ENCODE data around the gene PRKN. TPM values are rescaled to one million over a fixed set of nuclear protein-coding genes. Genes with fewer than 3 reads are reported as not detected.

Gene PRKN
- total RNA-seq, 1 experiment from 2014 or later, result not detected

DNA sequence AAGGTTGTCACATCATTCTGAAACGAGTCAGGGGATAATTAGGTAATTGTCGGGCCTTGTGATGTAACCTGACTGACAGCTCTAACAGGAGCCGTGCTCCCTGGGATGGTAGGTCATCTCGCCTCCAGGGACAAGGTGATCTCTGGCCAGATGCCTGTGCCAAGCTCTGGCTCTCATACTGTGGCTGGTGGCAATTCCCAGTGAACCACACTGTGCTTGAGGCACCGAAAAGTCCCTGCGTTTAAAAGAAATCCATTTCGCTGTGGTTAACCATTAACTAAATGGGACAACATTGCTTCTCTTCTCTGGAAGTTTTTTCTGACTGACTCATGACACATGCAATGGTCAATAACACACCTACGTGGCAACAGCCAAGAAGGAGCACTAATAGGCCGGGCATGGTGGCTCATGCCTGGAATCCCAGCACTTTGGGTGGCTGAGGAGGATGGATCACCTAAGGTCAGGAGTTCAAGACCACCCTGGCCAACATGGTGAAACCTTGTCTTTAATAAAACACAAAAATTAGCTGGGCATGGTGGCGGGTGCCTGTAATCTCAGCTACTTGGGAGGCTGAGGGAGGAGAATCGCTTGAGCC, 669.2 kb downstream of the PRKN start:
- H3K27ac ChIP-seq, result no peak overlapping the region
- CTCF ChIA-PET, result no interaction called here

DNA sequence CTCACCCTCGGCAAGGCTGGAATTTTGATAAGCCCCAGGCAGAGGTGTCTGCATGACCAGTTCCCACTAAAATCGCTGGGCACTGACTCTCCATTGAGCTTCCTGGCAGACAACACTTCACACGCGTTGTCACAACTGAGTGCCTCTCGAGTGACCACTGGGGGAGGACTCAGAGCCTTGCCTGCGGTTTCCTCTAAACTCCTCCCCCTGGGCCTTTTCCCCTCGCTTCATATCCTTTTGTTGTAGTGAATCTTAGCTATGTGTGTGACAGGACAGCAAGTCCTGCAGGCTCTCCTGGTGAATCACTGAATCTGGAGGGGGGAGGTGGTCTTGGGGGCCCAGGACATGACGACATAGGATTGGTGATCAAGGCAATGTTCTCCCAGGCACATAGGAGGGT, 670.8 kb downstream of the PRKN start:
- ChIA-PET POLR2A (ENCODE audit: unreplicated experiment) (no interaction called here), CTCF (no interaction called here)
- no TSS peak for BruUV-seq (replicated peaks)
- Histone ChIP-seq H3K27ac (no peak overlapping the region), H3K4me2 (no peak overlapping the region), H2AFZ (no peak overlapping the region), H3K79me2 (ENCODE audit: low read depth) (no peaks in the 10 kb centered on the region), H3K4me1 (replicated peaks; ENCODE audit: insufficient read depth) (no peaks in the 10 kb centered on the region), H4K20me1 (ENCODE audit: insufficient read depth) (no peaks in the 10 kb centered on the region), H3F3A (ENCODE audit: insufficient read depth, low read depth) (no peaks in the 10 kb centered on the region), H3K36me3 (ENCODE audit: low read depth) (no peaks in the 10 kb centered on the region), H3K9me3 (ENCODE audit: insufficient read depth, low read depth) (no peaks in the 10 kb centered on the region), H3K27me3 (ENCODE audit: insufficient read depth, low read depth) (peaks cover 27% of the 10 kb centered on the region), H3K9me2 (ENCODE audit: insufficient read depth) (no peaks in the 10 kb centered on the region), H3K4me3 (no peak overlapping the region)
- intact Hi-C loops (cut with micrococcal nuclease; ENCODE audit: unreplicated experiment), result no loop called here
- TF ChIP-seq EZH2 (IDR thresholded peaks at IDR 0.05; ENCODE audit: low read depth), result no peak
- TF ChIP-seq, protein P1, sequence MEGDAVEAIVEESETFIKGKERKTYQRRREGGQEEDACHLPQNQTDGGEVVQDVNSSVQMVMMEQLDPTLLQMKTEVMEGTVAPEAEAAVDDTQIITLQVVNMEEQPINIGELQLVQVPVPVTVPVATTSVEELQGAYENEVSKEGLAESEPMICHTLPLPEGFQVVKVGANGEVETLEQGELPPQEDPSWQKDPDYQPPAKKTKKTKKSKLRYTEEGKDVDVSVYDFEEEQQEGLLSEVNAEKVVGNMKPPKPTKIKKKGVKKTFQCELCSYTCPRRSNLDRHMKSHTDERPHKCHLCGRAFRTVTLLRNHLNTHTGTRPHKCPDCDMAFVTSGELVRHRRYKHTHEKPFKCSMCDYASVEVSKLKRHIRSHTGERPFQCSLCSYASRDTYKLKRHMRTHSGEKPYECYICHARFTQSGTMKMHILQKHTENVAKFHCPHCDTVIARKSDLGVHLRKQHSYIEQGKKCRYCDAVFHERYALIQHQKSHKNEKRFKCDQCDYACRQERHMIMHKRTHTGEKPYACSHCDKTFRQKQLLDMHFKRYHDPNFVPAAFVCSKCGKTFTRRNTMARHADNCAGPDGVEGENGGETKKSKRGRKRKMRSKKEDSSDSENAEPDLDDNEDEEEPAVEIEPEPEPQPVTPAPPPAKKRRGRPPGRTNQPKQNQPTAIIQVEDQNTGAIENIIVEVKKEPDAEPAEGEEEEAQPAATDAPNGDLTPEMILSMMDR (conservative IDR thresholded peaks at IDR 0.05), result no peak
- no peak for DNase-seq

More for the DNA sequence above, 669.2 kb downstream of the PRKN start:
- no TSS peak for BruUV-seq (replicated peaks)
- Histone ChIP-seq H3K27me3 (ENCODE audit: insufficient read depth, low read depth) (peaks cover 19% of the 10 kb centered on the region; the same call in 1 of the 2 replicates), H2AFZ (no peak overlapping the region), H3K36me3 (ENCODE audit: low read depth) (no peaks in the 10 kb centered on the region), H3K9me3 (ENCODE audit: insufficient read depth, low read depth) (no peaks in the 10 kb centered on the region), H3K4me3 (no peak overlapping the region), H3K79me2 (ENCODE audit: low read depth) (no peaks in the 10 kb centered on the region), H3K4me2 (no peak overlapping the region), H3F3A (ENCODE audit: insufficient read depth, low read depth) (no peaks in the 10 kb centered on the region), H3K9me2 (ENCODE audit: insufficient read depth) (no peaks in the 10 kb centered on the region), H4K20me1 (ENCODE audit: insufficient read depth) (no peaks in the 10 kb centered on the region), H3K4me1 (replicated peaks; ENCODE audit: insufficient read depth) (no peaks in the 10 kb centered on the region)
- no peak for DNase-seq
- POLR2A ChIA-PET (ENCODE audit: unreplicated experiment), result no interaction called here
- intact Hi-C loops (cut with micrococcal nuclease; ENCODE audit: unreplicated experiment), result no loop called here
- no peak for TF ChIP-seq EZH2 (IDR thresholded peaks at IDR 0.05; ENCODE audit: low read depth)
- TF ChIP-seq, protein P1 (conservative IDR thresholded peaks at IDR 0.05), result no peak

DNA sequence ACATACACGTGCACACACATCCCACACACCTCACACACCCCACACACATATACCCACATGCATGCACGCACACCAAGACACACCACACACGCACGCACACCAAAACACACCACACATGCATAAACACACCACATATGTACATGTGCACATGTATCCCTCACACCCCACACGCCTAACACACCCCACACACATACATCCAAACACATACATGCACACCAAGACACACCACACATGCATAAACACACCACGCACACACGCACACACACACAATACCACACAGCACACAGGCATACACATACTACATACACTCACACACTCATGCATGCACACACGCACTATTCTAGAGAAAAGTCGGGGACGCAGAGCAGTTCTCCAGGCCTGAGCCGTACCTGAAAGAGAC, 671.5 kb downstream of the PRKN start:
- H2AFZ ChIP-seq, result no peak overlapping the region
- CTCF ChIA-PET, result no interaction called here
- no TSS peak for BruUV-seq (replicated peaks)

More for the DNA sequence above, 671.5 kb downstream of the PRKN start:
- no peak for TF ChIP-seq EZH2 (IDR thresholded peaks at IDR 0.05; ENCODE audit: low read depth)
- TF ChIP-seq, protein P1 (conservative IDR thresholded peaks at IDR 0.05), result no peak
- Histone ChIP-seq H4K20me1 (ENCODE audit: insufficient read depth) (no peaks in the 10 kb centered on the region), H3K79me2 (ENCODE audit: low read depth) (no peaks in the 10 kb centered on the region), H3K27me3 (ENCODE audit: insufficient read depth, low read depth) (peaks cover 27% of the 10 kb centered on the region), H3K4me1 (replicated peaks; ENCODE audit: insufficient read depth) (no peaks in the 10 kb centered on the region), H3K9me3 (ENCODE audit: insufficient read depth, low read depth) (no peaks in the 10 kb centered on the region), H3K4me3 (no peak overlapping the region), H3K4me2 (no peak overlapping the region), H3K9me2 (ENCODE audit: insufficient read depth) (no peaks in the 10 kb centered on the region), H3F3A (ENCODE audit: insufficient read depth, low read depth) (no peaks in the 10 kb centered on the region), H3K36me3 (ENCODE audit: low read depth) (no peaks in the 10 kb centered on the region), H3K27ac (no peak overlapping the region)
- POLR2A ChIA-PET (ENCODE audit: unreplicated experiment), result no interaction called here
- no peak for DNase-seq
- intact Hi-C loops (cut with micrococcal nuclease; ENCODE audit: unreplicated experiment), result no loop called here
